Skeletal muscle satellite cell (primary cell): Measurements from ENCODE around the gene GABRE. TPM values are rescaled to one million over a fixed set of nuclear protein-coding genes. Genes with fewer than 3 reads are reported as not detected.

ENCODE experiments used
- H3K27me3 ChIP-seq: 2 replicates; pipeline ENCODE4 v1.7.0; 2013; ENCODE audit warnings: low read length; ENCODE audit not compliant: control insufficient read depth, insufficient read depth
- H3K36me3 ChIP-seq: 2 replicates; pipeline ENCODE4 v1.7.0; 2013; ENCODE audit warnings: mild to moderate bottlenecking, control low read depth, low read length; ENCODE audit not compliant: insufficient read depth
- H3K4me1 ChIP-seq: 2 replicates; pipeline ENCODE4 v1.7.0; 2013; ENCODE audit warnings: low read length; ENCODE audit not compliant: control insufficient read depth, insufficient read depth
- H3K4me2 ChIP-seq: 2 replicates; pipeline ENCODE4 v1.7.0; 2013; ENCODE audit warnings: mild to moderate bottlenecking, low read length
- H3K4me3 ChIP-seq: 2 replicates; pipeline ENCODE4 v1.7.0; 2013; ENCODE audit warnings: low read length
- H3K9ac ChIP-seq: 2 replicates; pipeline ENCODE4 v1.7.0; 2013; ENCODE audit warnings: mild to moderate bottlenecking, low read depth, low read length, moderate library complexity
- H3K9me3 ChIP-seq: replicated peaks from 2 replicates; pipeline ENCODE4 v1.7.0; 2013; ENCODE audit warnings: mild to moderate bottlenecking, control low read depth, low read length
- total RNA-seq: library from RNA; depleted of rRNA; stranded (reverse); fragments of >200 nt; gene quantifications from 2 replicates; pipeline ENCODE4 v1.2.3, GENCODE V29; 2012; rRNA removed

Gene GABRE, protein sequence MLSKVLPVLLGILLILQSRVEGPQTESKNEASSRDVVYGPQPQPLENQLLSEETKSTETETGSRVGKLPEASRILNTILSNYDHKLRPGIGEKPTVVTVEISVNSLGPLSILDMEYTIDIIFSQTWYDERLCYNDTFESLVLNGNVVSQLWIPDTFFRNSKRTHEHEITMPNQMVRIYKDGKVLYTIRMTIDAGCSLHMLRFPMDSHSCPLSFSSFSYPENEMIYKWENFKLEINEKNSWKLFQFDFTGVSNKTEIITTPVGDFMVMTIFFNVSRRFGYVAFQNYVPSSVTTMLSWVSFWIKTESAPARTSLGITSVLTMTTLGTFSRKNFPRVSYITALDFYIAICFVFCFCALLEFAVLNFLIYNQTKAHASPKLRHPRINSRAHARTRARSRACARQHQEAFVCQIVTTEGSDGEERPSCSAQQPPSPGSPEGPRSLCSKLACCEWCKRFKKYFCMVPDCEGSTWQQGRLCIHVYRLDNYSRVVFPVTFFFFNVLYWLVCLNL
- 10.5 and 18.8 TPM in 2 replicates for total RNA-seq

DNA sequence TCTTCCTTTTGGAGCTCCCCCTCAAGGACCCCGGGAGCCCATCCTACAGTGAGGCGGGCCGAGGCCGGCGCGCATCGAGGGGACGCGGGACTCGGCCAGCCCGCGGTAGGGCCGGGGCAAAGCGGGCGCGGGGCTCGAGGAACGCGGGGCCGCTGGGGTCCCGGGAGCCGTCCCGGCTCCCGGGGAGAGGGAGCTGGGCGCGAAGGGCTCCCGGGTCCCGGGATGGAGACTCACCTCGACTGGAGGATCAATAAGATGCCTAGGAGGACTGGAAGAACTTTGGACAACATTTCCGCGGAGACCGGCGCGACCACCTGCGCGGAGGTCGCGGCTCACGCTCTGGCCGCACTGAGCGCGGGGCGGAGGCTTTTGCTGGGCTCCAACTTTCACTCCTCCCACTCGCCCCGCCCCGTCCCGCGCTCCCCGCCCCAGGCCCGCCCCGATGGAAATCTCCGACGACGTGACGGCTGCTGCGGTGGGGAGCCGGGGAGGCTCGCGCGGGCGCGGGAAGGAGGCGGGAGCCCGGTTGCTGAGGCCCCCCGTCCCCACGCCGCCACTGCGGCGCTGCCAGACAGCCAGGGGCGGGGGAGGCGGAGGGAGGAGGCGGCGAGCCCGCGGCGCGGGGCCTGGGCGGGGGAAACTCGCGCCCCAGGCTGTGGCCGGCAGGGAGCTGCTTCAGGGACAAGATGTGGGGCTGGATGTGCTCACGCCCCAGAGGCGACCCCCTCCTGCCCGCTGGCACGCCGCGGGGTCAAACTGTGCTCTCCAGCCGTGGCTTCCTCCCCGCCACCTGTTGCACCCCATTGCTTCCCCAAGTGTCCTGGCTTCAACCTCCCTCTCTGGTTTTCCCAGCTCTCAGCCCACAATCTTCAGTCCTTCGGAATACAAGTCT, at the start of gene GABRE:
GABRE (minus strand) TSS at position 341 of the 892 bp plus-strand sequence; CDS start at position 290, 51 bp downstream.
- peaks cover 22% of the 10 kb centered on the region for H3K4me1 ChIP-seq
- H3K36me3 ChIP-seq = no peaks in the 10 kb centered on the region
- peak within 1 kb of the TSS; percentile 84 for H3K9ac ChIP-seq
- peak within 1 kb of the TSS; percentile 75 for H3K4me3 ChIP-seq
- peak within 1 kb of the TSS; percentile 82 for H3K4me2 ChIP-seq
- H3K27me3 ChIP-seq = no peaks in the 10 kb centered on the region
- H3K9me3 ChIP-seq = no peaks in the 10 kb centered on the region

DNA sequence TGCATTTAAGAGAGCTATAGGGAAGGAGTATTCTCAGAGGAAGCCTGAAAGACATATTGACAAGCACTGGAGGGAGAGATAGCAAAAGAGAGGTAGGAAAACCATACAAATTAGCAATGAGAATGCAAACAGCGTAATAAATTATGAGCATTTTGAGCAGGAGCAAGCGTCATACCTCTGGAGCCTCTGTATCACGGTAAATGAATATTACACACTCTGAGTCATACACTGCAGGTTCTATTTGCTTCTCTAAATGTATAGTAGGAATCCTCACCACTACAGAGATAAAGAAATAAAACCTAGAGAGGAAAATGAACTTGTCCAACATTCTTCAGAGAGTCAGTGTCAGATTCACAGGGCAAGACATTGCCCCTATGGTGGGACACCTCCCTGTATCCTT, 46.4 kb upstream of the GABRE start:
- Histone ChIP-seq H3K4me1 (no peaks in the 10 kb centered on the region), H3K9me3 (no peaks in the 10 kb centered on the region), H3K9ac (no peak overlapping the region), H3K36me3 (no peaks in the 10 kb centered on the region), H3K27me3 (no peaks in the 10 kb centered on the region), H3K4me2 (no peak overlapping the region), H3K4me3 (no peak overlapping the region)

DNA sequence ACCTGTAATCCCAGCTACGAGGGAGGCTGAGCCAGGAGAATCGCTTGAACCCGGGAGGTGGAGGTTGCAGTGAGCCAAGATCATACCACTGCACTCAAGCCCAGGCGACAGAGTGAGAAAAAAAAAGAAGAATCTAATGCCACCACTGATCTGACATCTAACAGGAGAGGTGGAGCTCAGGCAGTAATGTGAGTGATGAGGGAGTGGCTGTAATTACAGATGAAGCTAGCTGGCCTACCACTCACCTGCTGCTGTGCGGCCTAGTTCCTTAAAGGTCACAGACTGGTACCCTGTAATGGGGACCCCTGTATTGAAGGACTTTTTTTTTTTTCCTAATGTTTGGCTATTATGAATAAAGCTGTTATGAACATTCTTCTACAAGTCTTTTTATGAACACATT, 25.3 kb upstream of the GABRE start:
- H3K4me3 ChIP-seq = no peak overlapping the region
- H3K9ac ChIP-seq = no peak overlapping the region
- no peaks in the 10 kb centered on the region for H3K4me1 ChIP-seq
- no peaks in the 10 kb centered on the region for H3K27me3 ChIP-seq
- no peaks in the 10 kb centered on the region for H3K9me3 ChIP-seq
- no peaks in the 10 kb centered on the region for H3K36me3 ChIP-seq
- no peak overlapping the region for H3K4me2 ChIP-seq

DNA sequence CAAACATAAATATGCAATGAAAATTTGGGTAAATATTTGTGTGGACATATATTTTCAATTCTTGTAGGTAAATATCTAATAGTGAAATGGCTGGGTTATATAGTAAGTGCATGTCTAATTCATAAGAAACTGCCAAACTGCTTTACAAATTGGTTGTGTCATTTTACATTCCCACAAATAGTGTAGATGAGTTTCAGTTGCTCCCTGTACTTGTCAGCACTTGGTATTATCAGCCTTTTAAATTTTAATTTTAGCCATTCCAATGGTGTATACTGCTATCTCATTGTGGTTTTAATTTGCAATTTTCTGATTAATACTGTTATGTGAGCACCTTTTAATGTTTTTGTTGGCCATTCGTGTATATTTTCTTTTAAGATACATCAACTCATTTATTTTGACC, 23.1 kb upstream of the GABRE start:
- H3K36me3 ChIP-seq = no peaks in the 10 kb centered on the region
- no peaks in the 10 kb centered on the region for H3K4me1 ChIP-seq
- H3K4me2 ChIP-seq = no peak overlapping the region
- H3K4me3 ChIP-seq = no peak overlapping the region
- no peak overlapping the region for H3K9ac ChIP-seq
- H3K27me3 ChIP-seq = no peaks in the 10 kb centered on the region
- H3K9me3 ChIP-seq = no peaks in the 10 kb centered on the region

DNA sequence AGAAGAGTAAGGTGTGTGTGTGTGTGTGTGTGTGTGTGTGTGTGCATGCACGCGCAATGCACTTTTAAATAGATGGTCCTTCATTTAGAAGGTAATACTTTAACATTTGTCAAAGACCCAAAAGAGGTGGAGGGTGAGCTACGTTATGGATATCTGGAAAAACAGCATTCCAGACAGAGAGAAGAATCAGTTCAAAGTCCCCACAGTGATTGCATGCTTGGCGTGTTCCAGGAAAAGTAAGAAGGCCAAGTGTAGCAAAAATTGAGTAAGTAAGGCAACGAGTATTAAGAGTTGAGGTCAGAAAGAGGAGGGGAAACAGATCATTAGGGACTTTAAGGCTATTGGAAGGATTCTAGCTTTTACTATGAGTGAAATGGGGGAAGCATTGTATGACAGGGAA, 21.9 kb upstream of the GABRE start:
- no peak overlapping the region for H3K9ac ChIP-seq
- H3K4me2 ChIP-seq = no peak overlapping the region
- H3K4me3 ChIP-seq = no peak overlapping the region
- H3K36me3 ChIP-seq = no peaks in the 10 kb centered on the region
- H3K9me3 ChIP-seq = no peaks in the 10 kb centered on the region
- no peaks in the 10 kb centered on the region for H3K4me1 ChIP-seq
- no peaks in the 10 kb centered on the region for H3K27me3 ChIP-seq

DNA sequence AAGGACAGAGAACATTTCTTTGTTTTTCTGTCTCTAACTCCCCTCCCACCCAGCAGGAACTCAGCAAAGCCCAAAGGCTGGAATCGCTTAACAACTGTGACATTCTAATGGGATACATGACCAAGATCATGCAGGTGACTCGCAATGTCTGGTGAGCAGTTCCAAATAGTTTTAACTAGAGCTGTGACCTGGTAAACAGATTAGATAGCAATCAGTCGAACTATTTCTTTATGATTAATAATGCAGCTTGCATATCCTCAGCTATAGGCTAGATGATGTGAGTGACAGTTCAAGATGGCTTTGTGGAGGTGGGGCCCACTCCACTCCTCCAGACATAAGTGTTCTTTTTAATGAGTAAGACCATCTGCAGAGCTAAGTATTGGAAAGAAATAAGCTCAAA, 20.0 kb upstream of the GABRE start:
- H3K9me3 ChIP-seq = no peaks in the 10 kb centered on the region
- no peaks in the 10 kb centered on the region for H3K27me3 ChIP-seq
- H3K4me1 ChIP-seq = no peaks in the 10 kb centered on the region
- no peaks in the 10 kb centered on the region for H3K36me3 ChIP-seq
- no peak overlapping the region for H3K9ac ChIP-seq
- no peak overlapping the region for H3K4me2 ChIP-seq
- H3K4me3 ChIP-seq = no peak overlapping the region

DNA sequence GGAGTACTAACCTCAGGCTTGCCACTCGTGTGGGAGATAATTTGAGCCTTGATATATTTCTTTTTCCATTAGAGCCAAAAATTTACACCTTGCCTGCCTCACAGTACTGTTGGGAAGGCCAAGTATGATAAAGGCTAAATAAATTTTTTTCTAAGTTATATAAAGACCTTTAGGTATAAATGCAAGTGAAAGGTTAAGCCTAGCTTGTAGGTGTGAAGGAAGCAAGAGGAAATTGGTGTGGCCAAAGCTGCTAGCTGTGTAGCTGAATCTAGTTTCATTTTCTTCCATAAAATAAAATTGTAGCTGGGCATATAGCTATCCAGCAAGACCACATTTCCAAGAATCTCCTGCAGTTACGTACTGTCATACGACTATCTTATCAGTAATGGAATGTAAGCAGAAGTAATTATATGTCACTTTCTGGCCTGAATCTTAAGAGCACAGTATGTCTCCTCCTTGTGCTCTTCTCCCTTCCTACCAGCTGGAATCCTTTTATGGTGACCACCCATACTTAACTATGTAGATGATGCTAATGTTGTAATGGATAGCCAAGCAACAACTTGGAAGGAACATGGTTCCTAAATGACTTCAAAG, 14.3 kb upstream of the GABRE start:
- Histone ChIP-seq H3K9ac (no peak overlapping the region), H3K4me2 (no peak overlapping the region), H3K27me3 (no peaks in the 10 kb centered on the region), H3K9me3 (no peaks in the 10 kb centered on the region), H3K4me3 (no peak overlapping the region), H3K4me1 (peaks cover 29% of the 10 kb centered on the region), H3K36me3 (no peaks in the 10 kb centered on the region)

DNA sequence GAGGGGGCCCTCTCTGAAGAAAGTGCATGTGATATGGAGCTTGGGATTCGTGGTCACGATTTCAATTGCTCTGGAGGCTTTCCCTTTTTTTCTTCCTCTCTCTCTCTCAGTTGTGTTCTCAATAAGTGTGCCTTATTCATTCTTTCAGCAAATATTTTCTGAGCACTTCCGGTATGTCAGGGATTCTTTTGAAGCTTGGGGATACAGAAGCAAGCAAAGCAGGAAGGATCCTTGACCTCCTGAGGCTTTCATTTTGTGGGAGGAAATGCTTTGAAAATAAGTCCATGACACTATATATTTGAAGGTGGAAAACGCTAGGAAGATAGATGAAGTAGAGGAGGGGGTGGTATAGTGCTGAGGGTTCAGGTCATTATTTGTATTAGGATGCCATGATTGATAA, 12.6 kb upstream of the GABRE start:
- Histone ChIP-seq H3K27me3 (no peaks in the 10 kb centered on the region), H3K4me1 (peaks cover 40% of the 10 kb centered on the region), H3K4me2 (no peak overlapping the region), H3K9ac (no peak overlapping the region), H3K4me3 (no peak overlapping the region), H3K9me3 (no peaks in the 10 kb centered on the region), H3K36me3 (no peaks in the 10 kb centered on the region)

DNA sequence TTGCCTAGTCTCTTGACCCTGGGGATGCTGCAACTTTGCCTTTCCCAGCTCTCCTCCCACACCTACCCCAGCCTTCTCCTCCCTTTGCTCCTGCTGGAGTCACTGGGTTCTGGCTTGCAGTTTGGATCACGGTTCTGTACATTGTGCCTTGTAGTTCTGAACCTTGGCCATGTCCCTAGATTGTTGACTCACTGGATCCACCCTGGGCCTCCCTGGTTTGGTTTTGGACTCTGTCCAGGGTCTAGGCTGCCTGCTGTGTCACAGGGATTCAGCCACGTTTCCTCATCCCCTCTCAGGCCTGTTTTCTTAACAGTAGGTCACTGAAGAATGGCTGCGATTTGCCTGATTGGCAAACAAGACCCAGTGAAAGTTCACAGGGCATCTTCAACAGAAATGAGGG, 11.5 kb upstream of the GABRE start:
- H3K27me3 ChIP-seq = no peaks in the 10 kb centered on the region
- H3K4me1 ChIP-seq = peaks cover 51% of the 10 kb centered on the region

DNA sequence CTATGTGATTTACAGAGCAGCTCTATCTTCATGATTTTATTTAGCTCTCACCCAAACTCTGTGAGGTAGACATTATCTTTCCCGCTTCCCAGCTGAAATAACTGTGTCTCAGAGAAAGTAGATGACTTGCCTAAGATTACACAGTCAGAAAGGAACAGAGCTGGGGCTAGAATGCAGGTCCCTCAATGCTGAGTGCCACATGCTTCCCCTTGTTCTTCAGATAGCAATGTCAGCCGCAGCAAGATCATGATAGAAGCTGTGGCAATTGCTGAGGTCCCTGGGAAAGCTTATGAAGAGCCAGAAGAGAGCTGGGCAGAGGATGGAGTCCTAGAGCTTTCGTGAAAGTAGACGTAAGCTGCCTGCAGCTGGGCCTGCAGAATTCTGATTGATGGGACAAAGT, 11.1 kb upstream of the GABRE start:
- Histone ChIP-seq H3K36me3 (no peaks in the 10 kb centered on the region), H3K4me1 (peaks cover 56% of the 10 kb centered on the region), H3K4me2 (no peak overlapping the region)

More for the DNA sequence above, 11.5 kb upstream of the GABRE start:
- no peak overlapping the region for H3K9ac ChIP-seq
- no peak overlapping the region for H3K4me2 ChIP-seq
- no peaks in the 10 kb centered on the region for H3K36me3 ChIP-seq
- H3K9me3 ChIP-seq = no peaks in the 10 kb centered on the region
- H3K4me3 ChIP-seq = no peak overlapping the region

DNA sequence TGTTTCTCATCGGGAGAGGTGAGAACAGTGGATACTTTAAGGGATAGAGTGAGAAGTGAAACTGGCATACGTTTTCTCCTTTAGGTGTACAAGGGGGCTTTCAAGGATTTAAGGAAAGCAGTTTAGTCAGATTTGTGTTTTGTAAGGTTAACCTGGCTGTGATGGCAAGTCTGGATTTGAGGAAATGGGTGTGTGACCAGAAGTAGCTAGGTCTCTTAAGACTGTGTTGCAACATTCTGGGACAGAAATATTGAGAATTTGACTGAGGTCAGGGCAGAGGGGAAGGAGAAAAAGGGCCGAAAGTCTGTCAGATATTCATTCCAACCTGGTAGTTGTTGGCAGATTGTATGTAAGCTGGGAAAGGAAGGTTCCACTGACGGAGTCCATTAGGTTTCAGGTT, 10.4 kb upstream of the GABRE start:
- no peaks in the 10 kb centered on the region for H3K36me3 ChIP-seq
- no peaks in the 10 kb centered on the region for H3K9me3 ChIP-seq
- no peaks in the 10 kb centered on the region for H3K27me3 ChIP-seq
- no peak overlapping the region for H3K4me3 ChIP-seq
- H3K4me1 ChIP-seq = peaks cover 57% of the 10 kb centered on the region
- peak overlapping the region; percentile 38 for H3K9ac ChIP-seq
- peak overlapping the region; percentile 47 for H3K4me2 ChIP-seq

More for the DNA sequence above, 11.1 kb upstream of the GABRE start:
- H3K4me3 ChIP-seq = no peak overlapping the region
- no peaks in the 10 kb centered on the region for H3K9me3 ChIP-seq
- no peaks in the 10 kb centered on the region for H3K27me3 ChIP-seq
- H3K9ac ChIP-seq = no peak overlapping the region
